GM23338 (cell line): Measurements from ENCODE around the gene VPS16. TPM values are rescaled to one million over a fixed set of nuclear protein-coding genes. Genes with fewer than 3 reads are reported as not detected.

Experiments used
- ATAC-seq: fragments of 200-7000 bp; cut with Tn5 transposase; 3 replicates; pipeline ENCODE4 v1.9.1; 2020
- DNase-seq: peaks from one replicate; pipeline ENCODE4 v3.0.0-alpha.2; 2015; ENCODE audit warnings: low spot score
- H2AFZ ChIP-seq: fragments of 200-600 bp; sonication (generic); 2 replicates; pipeline ENCODE4 v1.8.0; 2016; ENCODE audit warnings: antibody characterized with exemption, mild to moderate bottlenecking, moderate library complexity
- H3F3A ChIP-seq: fragments of 200-600 bp; sonication (generic); replicated peaks from 2 replicates; pipeline ENCODE4 v1.8.0; 2017; ENCODE audit warnings: antibody characterized with exemption, mixed run types, low read depth
- H3K27ac ChIP-seq: fragments of 200-600 bp; sonication (generic); 2 replicates; pipeline ENCODE4 v1.6.1; 2016; ENCODE audit warnings: low read depth
- H3K27me3 ChIP-seq: fragments of 200-600 bp; sonication (generic); 2 replicates; pipeline ENCODE4 v1.8.0; 2016; ENCODE audit warnings: mild to moderate bottlenecking, mixed run types, moderate library complexity; ENCODE audit not compliant: insufficient read depth
- H3K36me3 ChIP-seq: fragments of 200-600 bp; sonication (generic); 2 replicates; pipeline ENCODE4 v1.8.0; 2016; ENCODE audit warnings: mild to moderate bottlenecking; ENCODE audit not compliant: insufficient read depth
- H3K4me1 ChIP-seq: fragments of 200-600 bp; sonication (generic); 2 replicates; pipeline ENCODE4 v1.8.0; 2016; ENCODE audit warnings: mild to moderate bottlenecking, moderate library complexity; ENCODE audit not compliant: insufficient read depth
- H3K4me2 ChIP-seq: fragments of 200-600 bp; sonication (generic); 2 replicates; pipeline ENCODE4 v1.7.1; 2017; ENCODE audit warnings: mixed run types
- H3K4me3 ChIP-seq: fragments of 200-600 bp; sonication (generic); 2 replicates; pipeline ENCODE4 v1.6.1; 2016; ENCODE audit warnings: mixed run types
- H3K79me2 ChIP-seq: fragments of 200-600 bp; sonication (generic); replicated peaks from 2 replicates; pipeline ENCODE4 v1.8.0; 2017; ENCODE audit warnings: mild to moderate bottlenecking; ENCODE audit not compliant: insufficient read depth
- H3K9me2 ChIP-seq: fragments of 200-600 bp; sonication (generic); 2 replicates; pipeline ENCODE4 v1.8.0; 2017; ENCODE audit not compliant: insufficient read depth
- H4K20me1 ChIP-seq: fragments of 200-600 bp; sonication (generic); replicated peaks from 2 replicates; pipeline ENCODE4 v1.8.0; 2017; ENCODE audit warnings: mild to moderate bottlenecking; ENCODE audit not compliant: insufficient read depth
- H3K27ac Mint-ChIP-seq: 2 replicates; pipeline ENCODE4 v1.8.0; 2020; ENCODE audit warnings: inconsistent platforms, mild to moderate bottlenecking, moderate library complexity, mixed read lengths
- H3K27me3 Mint-ChIP-seq: 3 replicates; pipeline ENCODE4 v1.8.0; 2022; ENCODE audit warnings: low read depth, mild to moderate bottlenecking, moderate library complexity, mixed read lengths, inconsistent platforms; ENCODE audit not compliant: insufficient read depth, poor library complexity
- H3K36me3 Mint-ChIP-seq: 3 replicates; pipeline ENCODE4 v1.8.0; 2021; ENCODE audit warnings: low read depth, mild to moderate bottlenecking, inconsistent platforms, moderate library complexity, mixed read lengths
- H3K4me1 Mint-ChIP-seq: 3 replicates; pipeline ENCODE4 v1.8.0; 2020; ENCODE audit warnings: mild to moderate bottlenecking, inconsistent platforms, mixed read lengths
- H3K4me3 Mint-ChIP-seq: 3 replicates; pipeline ENCODE4 v1.8.0; 2021; ENCODE audit warnings: moderate library complexity, mild to moderate bottlenecking, inconsistent platforms, mixed read lengths
- H3K9me3 Mint-ChIP-seq: 3 replicates; pipeline ENCODE4 v1.8.0; 2020; ENCODE audit warnings: moderate library complexity, mild to moderate bottlenecking, inconsistent platforms, mixed read lengths
- CREB1 ChIP-seq: fragments of 250-450 bp; sonication (Bioruptor Pico); IDR thresholded peaks from 2 replicates; pipeline ENCODE4 v1.5.0; 2020; ENCODE audit warnings: low read depth, mild to moderate bottlenecking, moderate library complexity
- EZH2 ChIP-seq: fragments of 200-600 bp; sonication (generic); IDR thresholded peaks from one replicate; pipeline ENCODE4 v1.8.0; 2017; ENCODE audit warnings: antibody characterized with exemption, mild to moderate bottlenecking, low read depth; ENCODE audit not compliant: unreplicated experiment
- EZH2phosphoT487 ChIP-seq: fragments of 200-600 bp; sonication (generic); IDR thresholded peaks from one replicate; pipeline ENCODE4 v1.8.1; 2018; ENCODE audit warnings: antibody characterized with exemption; ENCODE audit not compliant: unreplicated experiment
- JUNB ChIP-seq: IDR thresholded peaks from one replicate; pipeline ENCODE4 v1.6.1; 2016; ENCODE audit warnings: antibody characterized with exemption; ENCODE audit not compliant: unreplicated experiment
- NANOG ChIP-seq: IDR thresholded peaks from 2 replicates; pipeline ENCODE4 v1.6.1; 2016; ENCODE audit warnings: antibody characterized with exemption, borderline replicate concordance
- POLR2AphosphoS5 ChIP-seq: IDR thresholded peaks from 2 replicates; pipeline ENCODE4 v1.6.1; 2016; ENCODE audit warnings: antibody characterized with exemption, low read depth
- STAT1 ChIP-seq: IDR thresholded peaks from one replicate; pipeline ENCODE4 v1.6.1; 2016; ENCODE audit warnings: antibody characterized with exemption; ENCODE audit not compliant: unreplicated experiment
- ZNF114 ChIP-seq: fragments of 250-450 bp; sonication (Bioruptor Pico); IDR thresholded peaks from 2 replicates; pipeline ENCODE4 v1.5.0; 2020; ENCODE audit warnings: mild to moderate bottlenecking, moderate library complexity
- ZNF331 ChIP-seq: fragments of 250-450 bp; sonication (Bioruptor Pico); IDR thresholded peaks from 2 replicates; pipeline ENCODE4 v1.5.0; 2020; ENCODE audit warnings: low read depth, mild to moderate bottlenecking, moderate library complexity
- polyA plus RNA-seq: library from polyadenylated mRNA; unstranded; fragments of >200 nt; fragmentation: Nextera tagmentation; extraction: Ambion mirVana; gene quantifications from 2 replicates; pipeline ENCODE4 v1.2.1, GENCODE V29; 2016
- total RNA-seq: library from RNA; depleted of rRNA; stranded (reverse); fragments of >200 nt; shearing (Covaris generic); gene quantifications from 2 replicates; pipeline ENCODE4 v1.2.3, GENCODE V29; 2014
- TF ChIP-seq, protein P1 (sequence below): IDR thresholded peaks from one replicate; pipeline ENCODE4 v1.6.1; 2018; ENCODE audit warnings: antibody characterized with exemption; ENCODE audit not compliant: unreplicated experiment
- TF ChIP-seq, protein P2 (sequence below): IDR thresholded peaks from 2 replicates; pipeline ENCODE4 v1.6.1; 2016; ENCODE audit warnings: antibody characterized with exemption
- TF ChIP-seq, protein P3 (sequence below), 2 experiments: fragments of 200-600 bp in 1 of 2; sonication (generic) in 1 of 2; conservative IDR thresholded peaks; 2 replicates each; pipeline versions ENCODE4 v1.5.1 to v1.6.1; 2016 to 2017; ENCODE audit warnings: antibody characterized with exemption in 2 of 2, low read depth in 2 of 2, mild to moderate bottlenecking in 2 of 2, moderate library complexity in 1 of 2

Gene VPS16
- total and polyA plus RNA-seq, 2 experiments from 2014 or later = 11.2 to 17.7 TPM

DNA sequence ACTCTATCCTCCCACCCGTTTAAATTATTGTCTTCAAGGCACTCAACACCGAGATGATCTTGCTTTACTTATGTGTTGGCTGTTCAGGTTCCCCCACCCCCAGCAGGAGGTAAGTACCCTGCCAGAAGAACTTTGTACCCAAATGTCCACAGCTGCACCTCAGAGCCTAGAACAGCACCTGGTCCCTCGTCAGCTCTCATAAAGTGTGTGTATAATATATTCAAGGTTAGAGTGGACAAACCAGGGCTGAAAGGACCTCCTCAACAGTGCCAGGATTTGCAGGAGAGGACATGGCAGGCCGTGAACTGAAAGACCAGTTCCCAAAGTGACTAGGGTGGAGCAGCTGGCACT, 34.2 kb upstream of the VPS16 start:
- H3K27me3 Mint-ChIP-seq = peaks cover 91% of the 10 kb centered on the region
- no peak overlapping the region for H2AFZ ChIP-seq
- no peaks in the 10 kb centered on the region; the same call in 1 of the 3 replicates for H3K9me3 Mint-ChIP-seq
- DNase-seq (no peak), ATAC-seq (no peak)
- no peaks in the 10 kb centered on the region for H3F3A ChIP-seq
- peaks cover 23% of the 10 kb centered on the region for H3K4me1 ChIP-seq
- H3K36me3 Mint-ChIP-seq = no peaks in the 10 kb centered on the region; the same call in 2 of the 3 replicates
- H3K27ac Mint-ChIP-seq = no peak overlapping the region
- no peak overlapping the region for H3K27ac ChIP-seq
- TF ChIP-seq EZH2 (peak; percentile 17), ZNF331 (CRISPR knock-in tag) (no peak), JUNB (no peak), STAT1 (no peak), POLR2AphosphoS5 (no peak), ZNF114 (no peak)
- TF ChIP-seq, protein P1, sequence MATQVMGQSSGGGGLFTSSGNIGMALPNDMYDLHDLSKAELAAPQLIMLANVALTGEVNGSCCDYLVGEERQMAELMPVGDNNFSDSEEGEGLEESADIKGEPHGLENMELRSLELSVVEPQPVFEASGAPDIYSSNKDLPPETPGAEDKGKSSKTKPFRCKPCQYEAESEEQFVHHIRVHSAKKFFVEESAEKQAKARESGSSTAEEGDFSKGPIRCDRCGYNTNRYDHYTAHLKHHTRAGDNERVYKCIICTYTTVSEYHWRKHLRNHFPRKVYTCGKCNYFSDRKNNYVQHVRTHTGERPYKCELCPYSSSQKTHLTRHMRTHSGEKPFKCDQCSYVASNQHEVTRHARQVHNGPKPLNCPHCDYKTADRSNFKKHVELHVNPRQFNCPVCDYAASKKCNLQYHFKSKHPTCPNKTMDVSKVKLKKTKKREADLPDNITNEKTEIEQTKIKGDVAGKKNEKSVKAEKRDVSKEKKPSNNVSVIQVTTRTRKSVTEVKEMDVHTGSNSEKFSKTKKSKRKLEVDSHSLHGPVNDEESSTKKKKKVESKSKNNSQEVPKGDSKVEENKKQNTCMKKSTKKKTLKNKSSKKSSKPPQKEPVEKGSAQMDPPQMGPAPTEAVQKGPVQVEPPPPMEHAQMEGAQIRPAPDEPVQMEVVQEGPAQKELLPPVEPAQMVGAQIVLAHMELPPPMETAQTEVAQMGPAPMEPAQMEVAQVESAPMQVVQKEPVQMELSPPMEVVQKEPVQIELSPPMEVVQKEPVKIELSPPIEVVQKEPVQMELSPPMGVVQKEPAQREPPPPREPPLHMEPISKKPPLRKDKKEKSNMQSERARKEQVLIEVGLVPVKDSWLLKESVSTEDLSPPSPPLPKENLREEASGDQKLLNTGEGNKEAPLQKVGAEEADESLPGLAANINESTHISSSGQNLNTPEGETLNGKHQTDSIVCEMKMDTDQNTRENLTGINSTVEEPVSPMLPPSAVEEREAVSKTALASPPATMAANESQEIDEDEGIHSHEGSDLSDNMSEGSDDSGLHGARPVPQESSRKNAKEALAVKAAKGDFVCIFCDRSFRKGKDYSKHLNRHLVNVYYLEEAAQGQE = no peak
- TF ChIP-seq, protein P2, sequence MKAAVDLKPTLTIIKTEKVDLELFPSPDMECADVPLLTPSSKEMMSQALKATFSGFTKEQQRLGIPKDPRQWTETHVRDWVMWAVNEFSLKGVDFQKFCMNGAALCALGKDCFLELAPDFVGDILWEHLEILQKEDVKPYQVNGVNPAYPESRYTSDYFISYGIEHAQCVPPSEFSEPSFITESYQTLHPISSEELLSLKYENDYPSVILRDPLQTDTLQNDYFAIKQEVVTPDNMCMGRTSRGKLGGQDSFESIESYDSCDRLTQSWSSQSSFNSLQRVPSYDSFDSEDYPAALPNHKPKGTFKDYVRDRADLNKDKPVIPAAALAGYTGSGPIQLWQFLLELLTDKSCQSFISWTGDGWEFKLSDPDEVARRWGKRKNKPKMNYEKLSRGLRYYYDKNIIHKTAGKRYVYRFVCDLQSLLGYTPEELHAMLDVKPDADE = no peak
- peaks cover 99% of the 10 kb centered on the region for H3K27me3 ChIP-seq
- H3K36me3 ChIP-seq = no peaks in the 10 kb centered on the region
- no peak overlapping the region for H3K4me2 ChIP-seq
- peaks cover 19% of the 10 kb centered on the region for H3K4me1 Mint-ChIP-seq
- peaks cover 3% of the 10 kb centered on the region; the same call in 1 of the 2 replicates for H4K20me1 ChIP-seq
- peak overlapping the region; percentile 16; the same call in 1 of the 3 replicates for H3K4me3 Mint-ChIP-seq
- no peaks in the 10 kb centered on the region for H3K9me2 ChIP-seq
- H3K79me2 ChIP-seq = no peaks in the 10 kb centered on the region
- H3K4me3 ChIP-seq = no peak overlapping the region

DNA sequence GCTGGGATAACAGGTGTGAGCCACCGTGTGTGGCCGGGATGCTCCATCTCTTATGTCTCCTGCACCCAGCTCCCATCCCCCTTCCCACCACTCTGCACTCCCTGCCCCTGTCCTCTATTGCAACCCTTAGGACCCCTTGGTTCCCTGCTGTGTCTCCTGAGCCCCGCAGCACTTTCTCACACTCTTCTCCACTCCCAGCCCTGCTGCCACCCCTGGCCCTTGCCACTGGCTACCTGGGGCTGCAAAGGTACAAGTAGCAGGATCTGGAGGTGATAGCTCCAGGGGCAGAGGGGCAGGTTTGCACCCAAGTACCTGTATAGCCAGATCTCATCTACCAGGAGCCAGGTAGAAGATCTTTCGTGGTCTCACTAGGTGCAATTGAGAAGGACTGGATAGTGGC, 33.5 kb upstream of the VPS16 start:
- no peak overlapping the region for H3K4me2 ChIP-seq
- H3K27me3 ChIP-seq = peaks cover 99% of the 10 kb centered on the region
- no peak for DNase-seq
- H3K4me1 Mint-ChIP-seq = peaks cover 15% of the 10 kb centered on the region
- ATAC-seq = no peak
- H3K4me3 ChIP-seq = no peak overlapping the region
- no peak overlapping the region for H3K27ac Mint-ChIP-seq
- no peak overlapping the region for H3K4me3 Mint-ChIP-seq
- H2AFZ ChIP-seq = no peak overlapping the region
- H4K20me1 ChIP-seq = peaks cover 3% of the 10 kb centered on the region; the same call in 1 of the 2 replicates
- H3K4me1 ChIP-seq = peaks cover 20% of the 10 kb centered on the region
- no peaks in the 10 kb centered on the region for H3K36me3 ChIP-seq
- no peak overlapping the region for H3K27ac ChIP-seq
- no peaks in the 10 kb centered on the region for H3K36me3 Mint-ChIP-seq
- H3K9me3 Mint-ChIP-seq = peaks cover under 1% of the 10 kb centered on the region; the same call in 2 of the 3 replicates
- no peaks in the 10 kb centered on the region for H3K9me2 ChIP-seq
- no peaks in the 10 kb centered on the region for H3K79me2 ChIP-seq
- peaks cover 84% of the 10 kb centered on the region for H3K27me3 Mint-ChIP-seq
- H3F3A ChIP-seq = no peaks in the 10 kb centered on the region
- TF ChIP-seq EZH2 = no peak
- TF ChIP-seq, protein P2 = no peak
- TF ChIP-seq, protein P1 = no peak
- no peak for TF ChIP-seq STAT1
- TF ChIP-seq NANOG = no peak
- TF ChIP-seq JUNB = no peak
- TF ChIP-seq POLR2AphosphoS5 = no peak
- no peak for TF ChIP-seq CREB1
- TF ChIP-seq ZNF331 (CRISPR knock-in tag) = no peak
- no peak for TF ChIP-seq ZNF114
- TF ChIP-seq, protein P3, sequence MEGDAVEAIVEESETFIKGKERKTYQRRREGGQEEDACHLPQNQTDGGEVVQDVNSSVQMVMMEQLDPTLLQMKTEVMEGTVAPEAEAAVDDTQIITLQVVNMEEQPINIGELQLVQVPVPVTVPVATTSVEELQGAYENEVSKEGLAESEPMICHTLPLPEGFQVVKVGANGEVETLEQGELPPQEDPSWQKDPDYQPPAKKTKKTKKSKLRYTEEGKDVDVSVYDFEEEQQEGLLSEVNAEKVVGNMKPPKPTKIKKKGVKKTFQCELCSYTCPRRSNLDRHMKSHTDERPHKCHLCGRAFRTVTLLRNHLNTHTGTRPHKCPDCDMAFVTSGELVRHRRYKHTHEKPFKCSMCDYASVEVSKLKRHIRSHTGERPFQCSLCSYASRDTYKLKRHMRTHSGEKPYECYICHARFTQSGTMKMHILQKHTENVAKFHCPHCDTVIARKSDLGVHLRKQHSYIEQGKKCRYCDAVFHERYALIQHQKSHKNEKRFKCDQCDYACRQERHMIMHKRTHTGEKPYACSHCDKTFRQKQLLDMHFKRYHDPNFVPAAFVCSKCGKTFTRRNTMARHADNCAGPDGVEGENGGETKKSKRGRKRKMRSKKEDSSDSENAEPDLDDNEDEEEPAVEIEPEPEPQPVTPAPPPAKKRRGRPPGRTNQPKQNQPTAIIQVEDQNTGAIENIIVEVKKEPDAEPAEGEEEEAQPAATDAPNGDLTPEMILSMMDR (conservative IDR thresholded peaks at IDR 0.05; ENCODE audit: low read depth in 2 of 2) = no peak
- TF ChIP-seq EZH2phosphoT487 = no peak
